Endothelial cell of umbilical vein (primary cell): ENCODE results near the gene HPS4. TPM values are rescaled to one million over a fixed set of nuclear protein-coding genes. Genes with fewer than 3 reads are reported as not detected.

Experiments
- BruUV-seq: library from RNA; stranded (reverse); fragments of 400-500 nt; replicated peaks from 2 replicates; lab custom pipeline; 2021; lab: Mats Ljungman, UMichigan
- CTCF ChIA-PET: fragments of 300-600, 350-600 bp; sonication (Branson Sonifier 250); formaldehyde crosslinking; loops from one replicate; lab custom pipeline; 2021; ENCODE audit warnings: antibody characterized with exemption, inconsistent platforms; lab: Charles Lee
- POLR2A ChIA-PET: fragments of 300-600, 350-600 bp; sonication (Branson Sonifier 250); formaldehyde crosslinking; loops from one replicate; lab custom pipeline; 2021; ENCODE audit warnings: antibody characterized with exemption, inconsistent platforms; lab: Charles Lee
- DNase-seq: peaks from one replicate; pipeline ENCODE4 v3.0.0-alpha.2; 2011; ENCODE audit warnings: low read depth, low spot score
- FAIRE-seq: peaks from 2 replicates; lab custom pipeline; 2011; peaks lifted over from hg19 to GRCh38; lab: Jason Lieb, UNC
- H2AFZ ChIP-seq: 2 replicates; pipeline ENCODE4 v1.6.0; 2012; ENCODE audit warnings: low read depth, low read length, control low read depth, inconsistent platforms
- H3K27ac ChIP-seq: 2 replicates; pipeline ENCODE4 v1.5.1; 2011; ENCODE audit warnings: low read depth, mild to moderate bottlenecking, control low read depth, low read length, moderate library complexity; ENCODE audit not compliant: insufficient read depth
- H3K27me3 ChIP-seq, 2 experiments: 2 replicates each; pipeline versions ENCODE4 v1.6.0 to v1.6.1; 2011; ENCODE audit warnings: low read length in 2 of 2, mixed read lengths in 1 of 2; ENCODE audit not compliant: control insufficient read depth in 2 of 2, insufficient read depth in 2 of 2
- H3K36me3 ChIP-seq, 2 experiments: 2 replicates in 1 of 2; 3 replicates in 1 of 2; pipeline ENCODE4 v1.5.1; 2011; ENCODE audit warnings: low read length in 2 of 2, mild to moderate bottlenecking in 1 of 2, moderate library complexity in 1 of 2; ENCODE audit not compliant: control insufficient read depth in 2 of 2, insufficient read depth in 2 of 2; ENCODE audit errors: extremely low read depth in 1 of 2
- H3K4me1 ChIP-seq: 3 replicates; pipeline ENCODE4 v1.5.1; 2011; ENCODE audit warnings: mild to moderate bottlenecking, low read length; ENCODE audit not compliant: control insufficient read depth, insufficient read depth; ENCODE audit errors: extremely low read depth
- H3K4me2 ChIP-seq: 2 replicates; pipeline ENCODE4 v1.6.1; 2011; ENCODE audit warnings: low read length, control low read depth, mixed read lengths; ENCODE audit not compliant: insufficient read depth
- H3K4me3 ChIP-seq, 3 experiments: fragments of 200-600 bp in 1 of 3; sonication (generic), shearing (Covaris generic) in 1 of 3; replicated peaks in 1 of 3; 2 replicates each; pipeline ENCODE4 v1.5.1; 2011 to 2016; ENCODE audit warnings: control low read depth in 3 of 3, low read length in 3 of 3, mild to moderate bottlenecking in 2 of 3, inconsistent platforms in 1 of 3, low read depth in 1 of 3, moderate library complexity in 1 of 3; ENCODE audit not compliant: insufficient read depth in 1 of 3
- H3K79me2 ChIP-seq: 2 replicates; pipeline ENCODE4 v1.6.0; 2012; ENCODE audit warnings: low read length, inconsistent platforms; ENCODE audit not compliant: control insufficient read depth, insufficient read depth
- H3K9ac ChIP-seq: replicated peaks from 2 replicates; pipeline ENCODE3; 2011; ENCODE audit warnings: low read length, control low read depth; ENCODE audit not compliant: insufficient read depth; ENCODE audit errors: extremely low read depth
- H3K9me1 ChIP-seq: replicated peaks from 3 replicates; pipeline ENCODE4 v1.6.0; 2011; ENCODE audit warnings: mild to moderate bottlenecking, low read length; ENCODE audit not compliant: control insufficient read depth, insufficient read depth; ENCODE audit errors: extremely low read depth
- H3K9me3 ChIP-seq: replicated peaks from 2 replicates; pipeline ENCODE4 v1.5.1; 2012; ENCODE audit warnings: low read length, inconsistent platforms; ENCODE audit not compliant: control insufficient read depth, insufficient read depth
- H4K20me1 ChIP-seq: replicated peaks from 2 replicates; pipeline ENCODE3; 2011; ENCODE audit warnings: mild to moderate bottlenecking, low read length; ENCODE audit not compliant: control insufficient read depth, insufficient read depth; ENCODE audit errors: extremely low read depth
- EZH2 ChIP-seq: IDR thresholded peaks from 2 replicates; pipeline ENCODE4 v1.6.1; 2012; ENCODE audit warnings: borderline replicate concordance, low read depth, mild to moderate bottlenecking, moderate library complexity, low read length, inconsistent platforms; ENCODE audit not compliant: severe bottlenecking
- FOS ChIP-seq: IDR thresholded peaks from 2 replicates; pipeline ENCODE4 v1.6.1; 2011; ENCODE audit warnings: mild to moderate bottlenecking, low read length, moderate library complexity, borderline replicate concordance; ENCODE audit not compliant: insufficient read depth
- GATA2 ChIP-seq: IDR thresholded peaks from 2 replicates; pipeline ENCODE4 v1.7.0; 2011; ENCODE audit warnings: low read depth, mild to moderate bottlenecking, moderate library complexity, mixed read lengths, low read length; ENCODE audit not compliant: insufficient read length, insufficient read depth
- JUN ChIP-seq: IDR thresholded peaks from 2 replicates; pipeline ENCODE4 v1.6.1; 2011; ENCODE audit warnings: borderline replicate concordance, low read depth; ENCODE audit not compliant: insufficient read length, insufficient read depth
- MYC ChIP-seq: IDR thresholded peaks from one replicate; pipeline ENCODE4 v1.6.1; 2011; ENCODE audit warnings: mild to moderate bottlenecking, low read depth, low read length
- POLR2A ChIP-seq: IDR thresholded peaks from 2 replicates; pipeline ENCODE4 v1.6.1; 2012; ENCODE audit warnings: low read depth, mild to moderate bottlenecking, control low read depth, low read length
- POLR2AphosphoS5 ChIP-seq: IDR thresholded peaks from 2 replicates; pipeline ENCODE4 v1.6.1; 2012; ENCODE audit warnings: low read depth, mild to moderate bottlenecking, control low read depth, low read length, moderate library complexity; ENCODE audit not compliant: insufficient read depth
- dilution Hi-C: fragments of 300-500 bp; cut with MboI; formaldehyde crosslinking; loops from one replicate; pipeline ENCODE4 v1.15.0; 2019; ENCODE audit warnings: low sequenced_read_pairs; ENCODE audit not compliant: extremely low pct_ligation_motif_present
- intact Hi-C: fragments of 100-400 bp; cut with micrococcal nuclease; formaldehyde crosslinking; loops from one replicate; pipeline ENCODE4 v1.10.0; 2022
- polyA plus RNA-seq, 4 experiments: library from polyadenylated mRNA; depleted of rRNA in 3 of 4; stranded (reverse) in 3 of 4; unstranded in 1 of 4; fragments of >200 nt; gene quantifications; 2 replicates each; pipeline versions ENCODE4 v1.2.1 to v1.2.3, GENCODE V29; 2011 to 2012; ENCODE audit warnings: missing spikeins in 1 of 4
- total RNA-seq: library from RNA; stranded (reverse); gene quantifications from 2 replicates; pipeline ENCODE4 v1.2.3, GENCODE V29; 2021
- TF ChIP-seq, protein P1 (sequence below): IDR thresholded peaks from 2 replicates; pipeline ENCODE4 v1.6.1; 2011; ENCODE audit not compliant: insufficient read depth, insufficient read length
- TF ChIP-seq, protein P2 (sequence below), 2 donors: IDR thresholded peaks; 1 replicate in 1 of 2; 2 replicates in 1 of 2; pipeline ENCODE4 v1.5.1; 2011; ENCODE audit warnings: low read length in 2 of 2, mild to moderate bottlenecking in 2 of 2, moderate library complexity in 2 of 2, control low read depth in 1 of 2, inconsistent platforms in 1 of 2, low read depth in 1 of 2; ENCODE audit not compliant: insufficient read depth in 1 of 2; ENCODE audit errors: extremely low read depth in 1 of 2

Gene HPS4
- total and polyA plus RNA-seq, 2 donors (not counting 3 experiments of a cell fraction or from before 2014, with no cell fraction given), result 28.4 to 29.7 TPM

DNA sequence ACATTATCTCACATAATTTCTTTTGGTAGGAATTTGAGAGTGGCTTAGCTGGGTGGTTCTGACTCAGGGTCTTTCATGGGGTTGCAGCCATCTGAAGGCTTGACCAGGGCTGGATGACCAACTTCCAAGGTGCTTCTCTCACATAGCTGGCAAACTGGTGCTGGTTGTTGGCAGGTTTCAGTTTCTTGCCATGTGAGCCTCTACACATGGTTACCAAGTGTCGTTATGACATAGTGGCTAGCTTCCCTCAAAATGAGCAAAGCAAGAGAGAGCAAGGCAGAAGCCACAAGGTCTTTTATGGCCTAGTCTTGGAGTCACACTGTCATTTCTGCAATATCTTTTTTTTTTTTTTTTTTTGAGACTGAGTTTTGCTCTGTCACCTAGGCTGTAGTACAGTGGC, 32.9 kb upstream of the HPS4 start:
- H3K9ac ChIP-seq, result no peak overlapping the region
- peaks cover 12% of the 10 kb centered on the region for H3K4me1 ChIP-seq
- ChIA-PET POLR2A (interaction anchor here (1.1 kb wide), 1 partner anchor 13 kb away, joined by 6 read pairs; no protein-coding TSS in a partner anchor), CTCF (interaction anchor here (1.0 kb wide), 1 partner anchor 14 kb away, joined by 3 read pairs; no protein-coding TSS in a partner anchor)
- no peak overlapping the region for H3K27ac ChIP-seq
- H3K36me3 ChIP-seq, result no peaks in the 10 kb centered on the region
- no peak overlapping the region for H3K4me3 ChIP-seq
- DNase-seq (no peak), FAIRE-seq (no peak)
- intact Hi-C loops (no loop called here), dilution Hi-C loops (no loop called here)
- no peaks in the 10 kb centered on the region for H3K9me3 ChIP-seq
- H4K20me1 ChIP-seq, result no peaks in the 10 kb centered on the region
- BruUV-seq, result no TSS peak
- no peaks in the 10 kb centered on the region for H3K27me3 ChIP-seq
- H3K4me2 ChIP-seq, result no peak overlapping the region
- peaks cover 7% of the 10 kb centered on the region for H3K79me2 ChIP-seq
- H3K9me1 ChIP-seq, result no peaks in the 10 kb centered on the region
- TF ChIP-seq JUN (no peak), FOS (no peak), MYC (no peak), EZH2 (no peak), GATA2 (no peak), POLR2AphosphoS5 (no peak), POLR2A (no peak)
- TF ChIP-seq, protein P1, sequence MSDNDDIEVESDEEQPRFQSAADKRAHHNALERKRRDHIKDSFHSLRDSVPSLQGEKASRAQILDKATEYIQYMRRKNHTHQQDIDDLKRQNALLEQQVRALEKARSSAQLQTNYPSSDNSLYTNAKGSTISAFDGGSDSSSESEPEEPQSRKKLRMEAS, result no peak
- TF ChIP-seq, protein P2, sequence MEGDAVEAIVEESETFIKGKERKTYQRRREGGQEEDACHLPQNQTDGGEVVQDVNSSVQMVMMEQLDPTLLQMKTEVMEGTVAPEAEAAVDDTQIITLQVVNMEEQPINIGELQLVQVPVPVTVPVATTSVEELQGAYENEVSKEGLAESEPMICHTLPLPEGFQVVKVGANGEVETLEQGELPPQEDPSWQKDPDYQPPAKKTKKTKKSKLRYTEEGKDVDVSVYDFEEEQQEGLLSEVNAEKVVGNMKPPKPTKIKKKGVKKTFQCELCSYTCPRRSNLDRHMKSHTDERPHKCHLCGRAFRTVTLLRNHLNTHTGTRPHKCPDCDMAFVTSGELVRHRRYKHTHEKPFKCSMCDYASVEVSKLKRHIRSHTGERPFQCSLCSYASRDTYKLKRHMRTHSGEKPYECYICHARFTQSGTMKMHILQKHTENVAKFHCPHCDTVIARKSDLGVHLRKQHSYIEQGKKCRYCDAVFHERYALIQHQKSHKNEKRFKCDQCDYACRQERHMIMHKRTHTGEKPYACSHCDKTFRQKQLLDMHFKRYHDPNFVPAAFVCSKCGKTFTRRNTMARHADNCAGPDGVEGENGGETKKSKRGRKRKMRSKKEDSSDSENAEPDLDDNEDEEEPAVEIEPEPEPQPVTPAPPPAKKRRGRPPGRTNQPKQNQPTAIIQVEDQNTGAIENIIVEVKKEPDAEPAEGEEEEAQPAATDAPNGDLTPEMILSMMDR (IDR thresholded peaks at IDR 0.05; ENCODE audit: extremely low read depth in 1 of 2, insufficient read depth in 1 of 2, low read depth in 1 of 2, low read length in 2 of 2), result no peak
- H2AFZ ChIP-seq, result no peak overlapping the region
